HG03457 (cell line): ENCODE data around the gene AKAP5.
"Not testable (repeated sequence)": the region's sequence is repeated elsewhere in the genome, so short reads cannot be mapped to it uniquely, and the experiment has no call there.

Source experiments
- ATAC-seq: cut with Tn5 transposase; IDR thresholded peaks from one replicate; pipeline ENCODE4 v1.9.1; 2021; ENCODE audit warnings: moderate number of reproducible peaks; ENCODE audit not compliant: unreplicated experiment

AKAP5 gene

GRCh38 chr14:64501411-64502171 is 36.3 kb downstream of the AKAP5 start:
- no peak for ATAC-seq

DNA sequence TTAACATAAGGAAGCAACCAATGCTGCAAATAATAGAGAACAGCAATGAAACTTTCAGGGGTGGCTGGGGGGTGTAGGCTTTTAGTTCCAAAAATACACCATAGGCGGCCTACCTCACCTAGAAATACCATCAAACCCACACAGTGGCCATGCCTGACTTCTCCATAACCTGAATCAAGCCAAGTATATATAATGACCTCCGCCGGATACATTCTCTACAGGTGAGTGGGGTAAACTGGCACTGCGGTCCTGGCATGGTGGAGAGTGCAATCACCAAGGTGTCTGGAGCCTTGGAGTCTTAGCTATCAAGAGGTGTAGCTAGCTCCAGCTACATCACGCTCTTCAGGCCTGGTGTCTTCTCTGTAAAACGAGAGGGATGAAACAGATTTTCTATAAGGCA is 37.2 kb downstream of the AKAP5 start:
- no peak for ATAC-seq

DNA sequence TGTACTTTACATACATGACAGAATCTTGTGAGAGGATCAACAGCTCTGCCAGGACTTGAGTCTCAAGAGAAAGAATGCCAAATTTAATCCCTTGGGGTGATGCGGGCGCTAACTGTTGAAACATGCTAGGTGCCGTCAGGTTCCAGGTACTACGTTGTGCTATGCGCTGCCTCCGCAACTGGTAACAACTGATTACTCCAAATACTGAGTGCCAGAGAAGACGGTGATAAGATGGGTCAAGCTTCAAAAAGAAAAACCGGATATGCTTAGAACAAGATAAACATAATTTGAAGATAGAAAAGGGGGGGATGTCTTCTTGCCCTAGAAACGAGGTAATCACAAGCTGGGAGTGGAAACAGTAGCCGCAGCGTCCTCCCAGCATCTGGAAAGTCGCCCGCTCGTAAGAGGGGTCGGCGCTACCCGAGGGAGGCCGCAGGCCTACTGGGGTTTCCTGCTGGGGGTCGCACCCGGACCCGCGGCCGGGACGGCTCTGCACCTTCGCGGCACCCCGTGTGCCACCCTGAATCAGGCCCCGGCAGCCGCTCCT is 37.7 kb downstream of the AKAP5 start:
- no peak for ATAC-seq

DNA sequence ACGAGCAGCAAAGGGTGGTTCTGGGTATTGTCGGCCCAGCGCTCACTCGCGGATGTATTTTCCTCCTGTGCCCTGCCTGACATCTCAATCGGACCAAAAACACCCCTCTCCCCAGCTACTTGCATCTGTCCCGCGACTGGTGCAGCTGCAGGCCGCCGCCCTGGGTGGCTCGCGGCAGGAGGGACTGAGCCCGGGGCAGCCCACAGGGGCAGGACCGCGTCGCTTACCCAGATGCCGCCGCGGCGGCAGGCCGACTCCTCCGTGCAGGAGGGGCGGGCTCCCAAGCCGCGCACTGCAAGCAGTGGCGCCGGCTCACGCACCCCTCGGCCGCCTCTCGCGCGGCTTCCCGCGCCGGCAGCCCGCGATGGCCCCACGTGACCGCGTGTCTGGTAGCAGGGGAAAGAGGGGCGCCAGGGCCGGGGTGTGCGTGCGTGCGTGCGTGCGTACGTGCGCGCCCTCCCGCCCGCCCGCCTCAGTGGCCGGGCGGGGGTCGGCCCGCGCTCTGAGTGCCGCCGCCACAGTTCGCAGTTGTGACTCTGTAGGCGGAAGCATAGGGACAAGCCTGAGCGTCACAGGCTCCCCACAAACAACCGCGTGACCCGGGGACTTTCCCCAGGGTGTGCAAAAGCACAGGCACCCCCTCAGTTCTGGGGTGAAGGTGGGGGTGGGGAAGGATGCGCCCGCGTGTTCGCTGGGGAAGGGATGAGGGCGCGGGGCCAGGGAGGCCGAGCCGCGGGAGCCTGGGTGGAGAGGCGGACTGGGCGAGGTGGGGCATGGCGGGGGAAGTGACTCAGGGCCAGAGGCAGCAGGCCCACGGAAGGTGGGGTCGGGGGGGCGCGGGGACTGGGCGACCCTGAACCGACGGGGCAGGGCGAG is 38.4 kb downstream of the AKAP5 start, which contains the start of gene ZBTB25:
Gene ZBTB25, minus strand, starts transcription at position 405 of the 876 bp plus-strand sequence. CDS start 13,305 bp downstream, outside the sequence.
- ATAC-seq = peak; percentile 50

- peak; percentile 12 for ATAC-seq
These were observed 39.1 kb downstream of the AKAP5 start, which contains the start of gene ZBTB1 for GRCh38 chr14:64504310-64504896. ZBTB1 (plus strand) TSS chr14:64504770; CDS start chr14:64521505, 16,735 bp downstream.

GRCh38 chr14:64504897-64505794 is 39.8 kb downstream of the AKAP5 start:
- peak; percentile 21 for ATAC-seq

GRCh38 chr14:64506721-64507120 is 41.4 kb downstream of the AKAP5 start:
- no peak for ATAC-seq

GRCh38 chr14:64507376-64508156 is 42.3 kb downstream of the AKAP5 start:
- no peak for ATAC-seq

GRCh38 chr14:64508215-64508776 is 43.0 kb downstream of the AKAP5 start:
- no peak for ATAC-seq

DNA sequence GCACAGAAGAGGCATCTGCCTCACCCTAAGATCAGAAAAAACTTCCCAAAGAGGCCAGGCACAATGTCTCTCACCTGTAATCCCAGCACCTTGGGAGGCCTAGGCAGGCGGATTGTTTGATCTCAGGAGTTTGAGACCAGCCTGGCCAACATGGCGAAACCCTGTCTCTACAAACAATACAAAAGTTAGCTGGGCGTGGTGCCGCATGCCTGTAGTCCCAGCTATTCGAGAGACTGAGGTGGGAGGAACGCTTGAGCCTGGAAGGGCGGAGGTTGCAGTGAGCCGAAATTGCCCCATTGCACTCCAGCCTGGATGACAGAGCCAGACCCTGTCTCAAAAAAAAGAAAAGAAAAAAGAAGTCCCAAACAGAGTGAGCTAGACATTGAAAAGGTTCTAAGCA is 43.7 kb downstream of the AKAP5 start:
- ATAC-seq = no peak

DNA sequence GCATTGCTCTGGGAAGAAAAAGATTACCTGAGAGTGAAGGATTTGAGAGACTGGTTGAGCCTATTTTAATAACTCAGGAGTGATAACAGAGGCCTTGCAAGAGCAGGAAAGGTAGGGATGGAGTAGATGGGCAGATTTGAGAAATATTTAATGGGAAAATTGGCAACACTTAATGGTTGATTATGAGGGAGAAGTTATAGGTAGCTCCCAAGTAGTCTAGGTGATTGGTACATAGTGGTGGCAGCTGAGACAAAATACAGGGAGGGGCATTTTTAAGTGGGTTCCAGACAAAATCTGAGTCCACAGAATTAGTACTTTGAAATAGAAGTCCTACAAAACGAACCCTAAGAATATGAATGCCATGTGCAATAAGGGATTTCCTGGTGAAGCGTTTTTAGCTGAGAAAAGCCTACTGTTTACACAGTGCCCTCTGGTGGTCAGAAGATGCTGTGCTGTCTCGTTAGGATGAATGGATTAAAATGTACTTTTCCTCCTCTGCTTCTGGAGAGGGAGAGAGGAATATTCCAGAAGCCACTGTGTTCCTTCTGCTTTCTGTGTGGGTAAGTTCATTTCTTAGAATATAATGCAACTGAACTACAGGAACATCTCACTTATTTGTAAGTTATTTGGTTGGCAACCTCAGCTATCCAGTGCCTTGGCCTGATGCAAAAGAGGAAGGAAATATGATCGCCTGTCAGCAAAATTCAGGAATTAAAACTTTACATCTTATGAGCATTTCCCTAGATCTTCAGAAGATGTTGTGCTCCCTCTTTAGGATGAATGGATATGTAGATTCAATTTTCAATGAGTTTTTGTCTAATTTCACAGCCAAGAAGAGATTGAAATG is 45.7 kb downstream of the AKAP5 start:
- ATAC-seq = no peak

DNA sequence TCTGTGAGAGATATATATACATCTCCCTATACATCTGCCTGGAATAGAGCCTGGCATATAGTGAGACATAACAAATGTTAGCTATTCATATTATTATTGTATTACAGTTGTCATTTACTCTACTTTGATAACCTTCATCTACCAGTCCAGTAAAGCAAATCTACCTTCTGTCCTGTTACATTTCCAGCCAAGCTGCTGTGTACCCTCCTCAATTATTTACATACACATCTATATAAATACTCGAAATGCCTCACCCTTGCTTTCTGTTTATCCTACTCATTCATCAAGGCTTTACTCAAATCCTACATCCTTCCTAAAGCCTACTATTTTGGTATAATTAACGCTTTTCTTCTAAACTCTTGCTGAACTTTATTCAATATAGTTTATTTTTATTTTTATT is 48.0 kb downstream of the AKAP5 start:
- no peak for ATAC-seq

- no peak for ATAC-seq
These were observed 49.8 kb downstream of the AKAP5 start for GRCh38 chr14:64515053-64515452.

DNA sequence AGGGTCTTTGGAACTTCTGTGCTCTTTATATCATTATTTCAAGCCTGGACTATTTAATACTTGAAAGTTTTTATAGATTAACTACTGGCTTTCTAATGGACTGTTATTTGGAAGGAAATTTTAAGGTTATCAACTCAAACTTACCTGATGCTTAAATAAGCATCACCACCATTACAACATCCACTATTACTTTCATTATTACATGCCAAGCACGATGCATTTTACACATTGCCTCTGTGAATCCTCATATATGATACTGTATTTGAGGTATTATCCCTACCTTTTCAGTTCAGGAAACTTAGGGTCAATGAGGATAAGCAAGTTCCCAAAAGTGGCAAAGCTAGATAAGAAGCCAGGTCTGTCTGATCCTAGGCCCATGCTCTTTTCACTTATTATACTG is 51.7 kb downstream of the AKAP5 start:
- ATAC-seq = no peak

GRCh38 chr14:64517667-64518066 is 52.4 kb downstream of the AKAP5 start:
- not testable (repeated sequence) for ATAC-seq

- ATAC-seq = no peak
These were observed 52.9 kb downstream of the AKAP5 start for GRCh38 chr14:64518229-64518628.

GRCh38 chr14:64520699-64521098 is 55.4 kb downstream of the AKAP5 start:
- no peak for ATAC-seq
